H9 (cell line): ENCODE measurements around the gene ODC1. TPM values are rescaled to one million over a fixed set of nuclear protein-coding genes. Genes with fewer than 3 reads are reported as not detected.

ENCODE experiments used
- DNase-seq: peaks from one replicate; pipeline ENCODE4 v3.0.0-alpha.2; 2017
- H2AFZ ChIP-seq: one replicate; pipeline ENCODE4 v1.6.1; 2013; ENCODE audit warnings: mild to moderate bottlenecking, low read length, control low read depth, moderate library complexity
- H2AK5ac ChIP-seq: 2 replicates; pipeline ENCODE4 v1.6.1; 2013; ENCODE audit warnings: low read length, control low read depth, mixed read lengths; ENCODE audit not compliant: insufficient read length
- H2BK120ac ChIP-seq: one replicate; pipeline ENCODE4 v1.6.1; 2013; ENCODE audit warnings: low read depth, mild to moderate bottlenecking, low read length, control low read depth, inconsistent platforms; ENCODE audit not compliant: poor library complexity, severe bottlenecking
- H2BK12ac ChIP-seq: 2 replicates; pipeline ENCODE4 v1.6.1; 2013; ENCODE audit warnings: low read length, control low read depth, mixed read lengths, low read depth; ENCODE audit not compliant: insufficient read length
- H2BK15ac ChIP-seq: 2 replicates; pipeline ENCODE4 v1.6.1; 2013; ENCODE audit warnings: low read depth, low read length, control low read depth
- H2BK20ac ChIP-seq: one replicate; pipeline ENCODE4 v1.6.1; 2013; ENCODE audit warnings: low read depth, mild to moderate bottlenecking, low read length, control low read depth, inconsistent platforms; ENCODE audit not compliant: poor library complexity, severe bottlenecking
- H2BK5ac ChIP-seq: 2 replicates; pipeline ENCODE4 v1.6.1; 2013; ENCODE audit warnings: low read length, control low read depth, mixed read lengths; ENCODE audit not compliant: insufficient read length
- H3K14ac ChIP-seq: 2 replicates; pipeline ENCODE4 v1.6.1; 2013; ENCODE audit warnings: low read length, control low read depth; ENCODE audit not compliant: insufficient read depth
- H3K18ac ChIP-seq: 2 replicates; pipeline ENCODE4 v1.6.1; 2013; ENCODE audit warnings: low read depth, mild to moderate bottlenecking, mixed read lengths, low read length, control low read depth; ENCODE audit not compliant: insufficient read length
- H3K23ac ChIP-seq: 2 replicates; pipeline ENCODE4 v1.6.1; 2013; ENCODE audit warnings: low read length, control low read depth, mixed read lengths, low read depth; ENCODE audit not compliant: insufficient read length
- H3K23me2 ChIP-seq: 2 replicates; pipeline ENCODE4 v1.6.1; 2013; ENCODE audit warnings: low read depth, mild to moderate bottlenecking, mixed read lengths, low read length, control low read depth; ENCODE audit not compliant: insufficient read length, poor library complexity, severe bottlenecking
- H3K27ac ChIP-seq: 2 replicates; pipeline ENCODE4 v1.5.1; 2013; ENCODE audit warnings: low read length, control low read depth, mixed read lengths, low read depth; ENCODE audit not compliant: insufficient read length
- H3K27me3 ChIP-seq: 2 replicates; pipeline ENCODE4 v1.6.1; 2013; ENCODE audit warnings: low read length, control low read depth, inconsistent platforms; ENCODE audit not compliant: insufficient read depth
- H3K4ac ChIP-seq: 2 replicates; pipeline ENCODE4 v1.6.1; 2013; ENCODE audit warnings: low read depth, mild to moderate bottlenecking, control low read depth, inconsistent platforms, low read length, moderate library complexity
- H3K4me1 ChIP-seq: 2 replicates; pipeline ENCODE4 v1.6.1; 2013; ENCODE audit warnings: low read length, control low read depth, inconsistent platforms; ENCODE audit not compliant: insufficient read depth
- H3K4me2 ChIP-seq: 2 replicates; pipeline ENCODE4 v1.6.1; 2013; ENCODE audit warnings: low read length, control low read depth, mixed read lengths; ENCODE audit not compliant: insufficient read length, insufficient read depth
- H3K56ac ChIP-seq: 2 replicates; pipeline ENCODE4 v1.6.1; 2013; ENCODE audit warnings: low read depth, mild to moderate bottlenecking, mixed read lengths, low read length, control low read depth; ENCODE audit not compliant: insufficient read length
- H3K79me1 ChIP-seq: 2 replicates; pipeline ENCODE4 v1.6.1; 2013; ENCODE audit warnings: low read depth, mild to moderate bottlenecking, moderate library complexity, low read length, control low read depth, inconsistent platforms; ENCODE audit not compliant: insufficient read depth, poor library complexity, severe bottlenecking
- H3K79me2 ChIP-seq: 2 replicates; pipeline ENCODE4 v1.6.1; 2013; ENCODE audit warnings: low read length, control low read depth, inconsistent platforms; ENCODE audit not compliant: insufficient read depth
- H3K9ac ChIP-seq: 2 replicates; pipeline ENCODE4 v1.6.1; 2013; ENCODE audit warnings: low read length, control low read depth, mixed read lengths; ENCODE audit not compliant: insufficient read length; ENCODE audit errors: extremely low read depth
- H3K9me3 ChIP-seq: one replicate; pipeline ENCODE4 v1.6.1; 2013; ENCODE audit warnings: low read depth, low read length, inconsistent platforms; ENCODE audit not compliant: control insufficient read depth
- H3T11ph ChIP-seq: one replicate; pipeline ENCODE4 v1.6.1; 2013; ENCODE audit warnings: mild to moderate bottlenecking, low read length, control low read depth, inconsistent platforms
- H4K20me1 ChIP-seq: one replicate; pipeline ENCODE4 v1.6.1; 2013; ENCODE audit not compliant: control insufficient read depth, insufficient read length, insufficient read depth
- H4K5ac ChIP-seq: 2 replicates; pipeline ENCODE4 v1.6.1; 2013; ENCODE audit warnings: low read depth, mild to moderate bottlenecking, mixed read lengths, low read length, control low read depth; ENCODE audit not compliant: insufficient read length
- H4K8ac ChIP-seq: replicated peaks from 2 replicates; pipeline ENCODE4 v1.6.1; 2013; ENCODE audit warnings: low read length, control low read depth, mixed read lengths, low read depth; ENCODE audit not compliant: insufficient read length
- H4K91ac ChIP-seq: 2 replicates; pipeline ENCODE4 v1.6.1; 2013; ENCODE audit warnings: low read depth, mild to moderate bottlenecking, moderate library complexity, mixed read lengths, low read length, control low read depth; ENCODE audit not compliant: insufficient read length
- H3K27ac Mint-ChIP-seq, 3 experiments: 2 replicates in 2 of 3; 3 replicates in 1 of 3; pipeline ENCODE4 v1.8.0; 2020 to 2021; ENCODE audit warnings: mixed read lengths in 3 of 3, mild to moderate bottlenecking in 1 of 3, moderate library complexity in 1 of 3
- H3K27me3 Mint-ChIP-seq: 2 replicates; pipeline ENCODE4 v1.8.0; 2021; ENCODE audit warnings: low read depth, mild to moderate bottlenecking, moderate library complexity, mixed read lengths
- H3K36me3 Mint-ChIP-seq, 3 experiments: 2 replicates in 2 of 3; 3 replicates in 1 of 3; pipeline ENCODE4 v1.8.0; 2020 to 2021; ENCODE audit warnings: low read depth in 3 of 3, mixed read lengths in 3 of 3; ENCODE audit not compliant: insufficient read depth in 1 of 3
- H3K4me1 Mint-ChIP-seq, 2 experiments: 2 replicates each; pipeline ENCODE4 v1.8.0; 2020; ENCODE audit warnings: mixed read lengths in 2 of 2
- H3K4me3 Mint-ChIP-seq, 2 experiments: 2 replicates in 1 of 2; 3 replicates in 1 of 2; pipeline ENCODE4 v1.8.0; 2020 to 2021; ENCODE audit warnings: mild to moderate bottlenecking in 2 of 2, mixed read lengths in 2 of 2, moderate library complexity in 1 of 2
- H3K9me3 Mint-ChIP-seq, 2 experiments: 2 replicates in 1 of 2; 3 replicates in 1 of 2; pipeline ENCODE4 v1.8.0; 2020; ENCODE audit warnings: mild to moderate bottlenecking in 2 of 2, mixed read lengths in 2 of 2, moderate library complexity in 1 of 2
- WGBS: extraction: QIAGEN DNeasy Blood & Tissue Kit; methylation state at CpG from one replicate; pipeline ENCODE4 v1.1.7; 2013; ENCODE audit warnings: missing lambda C conversion rate, low lambda C conversion rate, mixed read lengths; ENCODE audit not compliant: insufficient read length; ENCODE audit errors: extremely low coverage; 5-methylcytosine and 5-hydroxymethylcytosine counted together
- total RNA-seq: library from RNA; stranded (reverse); gene quantifications from 2 replicates; pipeline ENCODE4 v1.2.1, GENCODE V29; 2021
- TF ChIP-seq, protein P1 (sequence below): fragments of 200-600 bp; sonication (generic); conservative IDR thresholded peaks from 3 replicates; pipeline ENCODE4 v1.8.0; 2021; ENCODE audit warnings: antibody characterized with exemption, mild to moderate bottlenecking

Gene ODC1
- total RNA-seq, 1 experiment from 2014 or later, result 48.3 TPM

DNA sequence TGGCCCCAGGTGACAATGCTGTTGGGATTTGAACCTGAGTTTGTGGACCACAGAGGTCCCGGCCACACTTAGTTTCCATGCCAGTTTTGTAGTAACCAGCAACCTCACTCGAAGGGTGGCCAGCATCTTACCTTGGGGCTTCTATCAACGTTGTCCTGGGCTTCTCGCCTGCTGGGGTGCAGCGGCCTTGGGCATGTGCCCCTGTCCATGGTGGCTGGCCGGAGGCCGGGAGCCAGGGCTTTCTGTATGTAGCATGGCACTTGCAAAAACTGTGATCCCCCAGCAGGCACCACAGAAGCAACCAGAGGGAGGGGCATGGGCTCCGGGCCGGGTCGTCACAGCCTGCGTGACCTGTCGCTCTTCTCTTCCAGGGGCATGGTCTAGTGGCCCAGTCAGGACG, 51.7 kb downstream of the ODC1 start:
- WGBS, result no CpG with 5 or more reads among the region's 13 CpGs
- Histone ChIP-seq H2BK12ac (no peak overlapping the region), H3K79me1 (no peaks in the 10 kb centered on the region), H2AFZ (no peak overlapping the region), H2BK20ac (no peak overlapping the region), H3K18ac (peak overlapping the region; percentile 50), H3K23ac (no peak overlapping the region), H2AK5ac (no peak overlapping the region), H3K14ac (no peak overlapping the region; the same call in 1 of the 2 replicates), H4K8ac (no peak overlapping the region), H3K9ac (no peak overlapping the region), H4K5ac (no peak overlapping the region), H3K4ac (no peak overlapping the region), H3K4me2 (no peak overlapping the region), H4K20me1 (no peaks in the 10 kb centered on the region), H2BK120ac (no peak overlapping the region), H3K27me3 (no peaks in the 10 kb centered on the region), H3K23me2 (no peaks in the 10 kb centered on the region), H3K79me2 (no peaks in the 10 kb centered on the region), H2BK15ac (no peak overlapping the region), H3K9me3 (no peaks in the 10 kb centered on the region), H3K27ac (no peak overlapping the region), H3K56ac (no peak overlapping the region), H3K4me1 (peaks cover 6% of the 10 kb centered on the region; the same call in 1 of the 2 replicates), H4K91ac (no peak overlapping the region), H2BK5ac (no peak overlapping the region), H3T11ph (no peak overlapping the region)
- Mint-ChIP-seq H3K4me3 (no peak overlapping the region), H3K36me3 (peaks cover 0 to 12% (median 9%) of the 10 kb centered on the region in 3 experiments; a peak in 5 of 7 replicates), H3K9me3 (peaks cover 3 to 12% of the 10 kb centered on the region in 2 experiments), H3K4me1 (peaks cover 21 to 22% of the 10 kb centered on the region in 2 experiments), H3K27ac (no peak overlapping the region), H3K27me3 (peaks cover 2% of the 10 kb centered on the region)
- TF ChIP-seq, protein P1, sequence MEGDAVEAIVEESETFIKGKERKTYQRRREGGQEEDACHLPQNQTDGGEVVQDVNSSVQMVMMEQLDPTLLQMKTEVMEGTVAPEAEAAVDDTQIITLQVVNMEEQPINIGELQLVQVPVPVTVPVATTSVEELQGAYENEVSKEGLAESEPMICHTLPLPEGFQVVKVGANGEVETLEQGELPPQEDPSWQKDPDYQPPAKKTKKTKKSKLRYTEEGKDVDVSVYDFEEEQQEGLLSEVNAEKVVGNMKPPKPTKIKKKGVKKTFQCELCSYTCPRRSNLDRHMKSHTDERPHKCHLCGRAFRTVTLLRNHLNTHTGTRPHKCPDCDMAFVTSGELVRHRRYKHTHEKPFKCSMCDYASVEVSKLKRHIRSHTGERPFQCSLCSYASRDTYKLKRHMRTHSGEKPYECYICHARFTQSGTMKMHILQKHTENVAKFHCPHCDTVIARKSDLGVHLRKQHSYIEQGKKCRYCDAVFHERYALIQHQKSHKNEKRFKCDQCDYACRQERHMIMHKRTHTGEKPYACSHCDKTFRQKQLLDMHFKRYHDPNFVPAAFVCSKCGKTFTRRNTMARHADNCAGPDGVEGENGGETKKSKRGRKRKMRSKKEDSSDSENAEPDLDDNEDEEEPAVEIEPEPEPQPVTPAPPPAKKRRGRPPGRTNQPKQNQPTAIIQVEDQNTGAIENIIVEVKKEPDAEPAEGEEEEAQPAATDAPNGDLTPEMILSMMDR, result no peak
- no peak for DNase-seq
